Uterus (tissue), 2 donors: Measurements from ENCODE around the gene KCNH1.

Experiments
- CTCF ChIP-seq, 4 experiments: fragments of 200-600 bp in 2 of 4; fragments of 450-650 bp in 2 of 4; sonication (generic) in 2 of 4; IDR thresholded peaks; one replicate each; pipeline ENCODE4 v1.5.1; 2016 to 2019; ENCODE audit warnings: antibody characterized with exemption in 4 of 4, mild to moderate bottlenecking in 2 of 4, moderate library complexity in 1 of 4
- POLR2A ChIP-seq, 2 donors: fragments of 450-650 bp; IDR thresholded peaks; one replicate each; pipeline ENCODE4 v1.6.1; 2016; ENCODE audit warnings: antibody characterized with exemption in 2 of 2, mild to moderate bottlenecking in 1 of 2, moderate library complexity in 1 of 2

DNA sequence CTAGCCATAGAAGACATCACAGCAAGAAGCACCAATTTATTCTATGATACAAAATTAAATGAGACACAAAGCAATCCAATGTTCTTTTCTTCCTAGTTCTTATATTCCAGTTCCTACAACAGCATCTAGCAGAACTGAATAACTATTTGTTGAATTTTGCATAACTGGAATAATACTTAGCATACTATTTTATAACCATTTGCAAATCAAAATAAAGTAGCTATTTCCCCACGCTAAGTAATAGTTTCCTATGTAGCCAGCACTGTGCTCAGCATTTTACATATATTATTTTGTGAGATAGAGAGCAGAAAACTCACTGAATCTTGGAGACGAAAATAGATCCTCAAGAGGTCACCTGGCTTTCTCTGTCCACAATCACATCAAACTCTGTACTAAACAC is 42.1 kb downstream of the KCNH1 start:
- TF ChIP-seq CTCF (IDR thresholded peaks at IDR 0.05) (no peak), POLR2A (IDR thresholded peaks at IDR 0.05) (no peak)
